Tibial nerve (tissue), 4 donors: ENCODE results near the gene CERS6. TPM values are rescaled to one million over a fixed set of nuclear protein-coding genes. Genes with fewer than 3 reads are reported as not detected.

ENCODE experiments used
- DNase-seq, 2 donors: peaks; one replicate each; pipeline ENCODE4 v3.0.0-alpha.2; 2019; ENCODE audit warnings: low spot score in 2 of 2
- H3K27ac ChIP-seq, 4 donors: fragments of 200-600 bp; sonication (generic) in 3 of 4; one replicate each; pipeline ENCODE4 v1.5.1; 2017 to 2019; ENCODE audit warnings: mild to moderate bottlenecking in 1 of 4
- H3K27me3 ChIP-seq, 2 donors: fragments of 200-600 bp; sonication (generic) in 1 of 2; one replicate each; pipeline versions ENCODE4 v1.5.1 to v1.6.0; 2017 to 2019
- H3K36me3 ChIP-seq, 3 donors: fragments of 200-600 bp; sonication (generic); one replicate each; pipeline ENCODE4 v1.5.1; 2018 to 2019
- H3K4me1 ChIP-seq, 4 donors: fragments of 200-600 bp; sonication (generic) in 3 of 4; one replicate each; pipeline ENCODE4 v1.5.1; 2017 to 2019
- H3K4me3 ChIP-seq, 4 donors: fragments of 200-600 bp; sonication (generic) in 3 of 4; one replicate each; pipeline ENCODE4 v1.5.1; 2017 to 2019; ENCODE audit warnings: mild to moderate bottlenecking in 1 of 4, moderate library complexity in 1 of 4
- H3K9me3 ChIP-seq, 4 donors: fragments of 200-600 bp; sonication (generic) in 3 of 4; one replicate each; pipeline ENCODE4 v1.5.1; 2017 to 2019
- CTCF ChIP-seq, 5 experiments: fragments of 200-600 bp in 3 of 5; fragments of 450-650 bp in 2 of 5; sonication (generic) in 3 of 5; IDR thresholded peaks; one replicate each; pipeline ENCODE4 v1.5.1; 2016 to 2019; ENCODE audit warnings: antibody characterized with exemption in 5 of 5, mild to moderate bottlenecking in 3 of 5, moderate library complexity in 2 of 5
- EP300 ChIP-seq, 2 donors: sonication (generic); formaldehyde crosslinking; IDR thresholded peaks; one replicate each; pipeline ENCODE4 v1.6.1; 2017; ENCODE audit warnings: antibody characterized with exemption in 2 of 2, mild to moderate bottlenecking in 1 of 2
- POLR2A ChIP-seq, 2 donors: fragments of 450-650 bp; IDR thresholded peaks; one replicate each; pipeline ENCODE4 v1.6.1; 2017; ENCODE audit warnings: antibody characterized with exemption in 2 of 2, mild to moderate bottlenecking in 2 of 2, moderate library complexity in 2 of 2
- WGBS, 2 donors: methylation state at CpG; one replicate each; pipeline ENCODE4 v1.1.5; 2018; 5-methylcytosine and 5-hydroxymethylcytosine counted together
- total RNA-seq, 4 donors: library from RNA; depleted of rRNA; stranded (reverse); fragments of >200 nt; gene quantifications; one replicate each; pipeline ENCODE4 v1.1.0, GENCODE V29; 2016

The CERS6 gene
- total RNA-seq, 4 donors from 2014 or later, result 37.7 to 38.7 (median 37.8) TPM

- no peaks in the 10 kb centered on the region for H3K9me3 ChIP-seq
- WGBS, 2 donors, result 76 to 77% methylated on average over 6 of the region's 6 CpGs
- no peaks in the 10 kb centered on the region for H3K36me3 ChIP-seq
- no peaks in the 10 kb centered on the region for H3K27me3 ChIP-seq
- TF ChIP-seq EP300 (IDR thresholded peaks at IDR 0.05) (no peak), POLR2A (IDR thresholded peaks at IDR 0.05) (no peak), CTCF (IDR thresholded peaks at IDR 0.05) (no peak)
- DNase-seq, result no peak
- H3K27ac ChIP-seq, result no peak overlapping the region
- no peak overlapping the region for H3K4me3 ChIP-seq
- no peaks in the 10 kb centered on the region for H3K4me1 ChIP-seq
Observed at GRCh38 chr2:168734199-168734760, 278.2 kb downstream of the CERS6 start.

- 79 to 80% methylated on average over 12 of the region's 12 CpGs for WGBS, 2 donors
- Histone ChIP-seq H3K9me3 (no peaks in the 10 kb centered on the region), H3K36me3 (no peaks in the 10 kb centered on the region), H3K27me3 (no peaks in the 10 kb centered on the region), H3K4me1 (no peaks in the 10 kb centered on the region), H3K4me3 (no peak overlapping the region), H3K27ac (no peak overlapping the region)
- no peak for DNase-seq
- TF ChIP-seq POLR2A (IDR thresholded peaks at IDR 0.05) (no peak), EP300 (IDR thresholded peaks at IDR 0.05) (no peak), CTCF (IDR thresholded peaks at IDR 0.05) (no peak)
Observed at GRCh38 chr2:168736649-168737445, 280.8 kb downstream of the CERS6 start.

GRCh38 chr2:168738062-168738461, 282.0 kb downstream of the CERS6 start:
- H3K4me1 ChIP-seq, result no peaks in the 10 kb centered on the region
- WGBS, 2 donors, result 91 to 96% methylated on average over 1 of the region's 1 CpG
- H3K27me3 ChIP-seq, result no peaks in the 10 kb centered on the region
- no peaks in the 10 kb centered on the region for H3K36me3 ChIP-seq
- H3K27ac ChIP-seq, result no peak overlapping the region
- H3K9me3 ChIP-seq, result no peaks in the 10 kb centered on the region
- DNase-seq, result no peak
- no peak overlapping the region for H3K4me3 ChIP-seq
- no peak for TF ChIP-seq EP300 (IDR thresholded peaks at IDR 0.05)
- TF ChIP-seq POLR2A (IDR thresholded peaks at IDR 0.05), result no peak
- no peak for TF ChIP-seq CTCF (IDR thresholded peaks at IDR 0.05)

GRCh38 chr2:168740360-168740759, 284.3 kb downstream of the CERS6 start:
- no peak overlapping the region for H3K27ac ChIP-seq
- DNase-seq, result no peak
- H3K4me1 ChIP-seq, result no peaks in the 10 kb centered on the region
- H3K9me3 ChIP-seq, result no peaks in the 10 kb centered on the region
- WGBS, 2 donors, result 94 to 95% methylated on average over 3 of the region's 3 CpGs
- H3K27me3 ChIP-seq, result no peaks in the 10 kb centered on the region
- TF ChIP-seq CTCF (IDR thresholded peaks at IDR 0.05), result no peak
- TF ChIP-seq EP300 (IDR thresholded peaks at IDR 0.05), result no peak
- no peak for TF ChIP-seq POLR2A (IDR thresholded peaks at IDR 0.05)
- H3K4me3 ChIP-seq, result no peak overlapping the region
- no peaks in the 10 kb centered on the region for H3K36me3 ChIP-seq

GRCh38 chr2:168740788-168741187, 284.7 kb downstream of the CERS6 start:
- WGBS, 2 donors, result 81 to 93% methylated on average over 3 of the region's 3 CpGs

More at GRCh38 chr2:168740788-168741187, 284.7 kb downstream of the CERS6 start:
- Histone ChIP-seq H3K27ac (no peak overlapping the region), H3K9me3 (no peaks in the 10 kb centered on the region), H3K4me3 (no peak overlapping the region), H3K36me3 (no peaks in the 10 kb centered on the region), H3K4me1 (no peaks in the 10 kb centered on the region), H3K27me3 (no peaks in the 10 kb centered on the region)
- DNase-seq, result no peak
- TF ChIP-seq POLR2A (IDR thresholded peaks at IDR 0.05), result no peak
- TF ChIP-seq CTCF (IDR thresholded peaks at IDR 0.05), result no peak
- TF ChIP-seq EP300 (IDR thresholded peaks at IDR 0.05), result no peak
